Epidermal melanocyte (primary cell): ENCODE results near the gene ARID4A.
A peak's percentile ranks its signal among the peaks of the same experiment; 100 is the strongest.
"Not testable (repeated sequence)": the region's sequence is repeated elsewhere in the genome, so short reads cannot be mapped to it uniquely, and the experiment has no call there.

ENCODE experiments used
- DNase-seq: peaks from one replicate; pipeline ENCODE4 v3.0.0; 2011; ENCODE audit warnings: low spot score; ENCODE audit not compliant: insufficient read length

Gene ARID4A

DNA sequence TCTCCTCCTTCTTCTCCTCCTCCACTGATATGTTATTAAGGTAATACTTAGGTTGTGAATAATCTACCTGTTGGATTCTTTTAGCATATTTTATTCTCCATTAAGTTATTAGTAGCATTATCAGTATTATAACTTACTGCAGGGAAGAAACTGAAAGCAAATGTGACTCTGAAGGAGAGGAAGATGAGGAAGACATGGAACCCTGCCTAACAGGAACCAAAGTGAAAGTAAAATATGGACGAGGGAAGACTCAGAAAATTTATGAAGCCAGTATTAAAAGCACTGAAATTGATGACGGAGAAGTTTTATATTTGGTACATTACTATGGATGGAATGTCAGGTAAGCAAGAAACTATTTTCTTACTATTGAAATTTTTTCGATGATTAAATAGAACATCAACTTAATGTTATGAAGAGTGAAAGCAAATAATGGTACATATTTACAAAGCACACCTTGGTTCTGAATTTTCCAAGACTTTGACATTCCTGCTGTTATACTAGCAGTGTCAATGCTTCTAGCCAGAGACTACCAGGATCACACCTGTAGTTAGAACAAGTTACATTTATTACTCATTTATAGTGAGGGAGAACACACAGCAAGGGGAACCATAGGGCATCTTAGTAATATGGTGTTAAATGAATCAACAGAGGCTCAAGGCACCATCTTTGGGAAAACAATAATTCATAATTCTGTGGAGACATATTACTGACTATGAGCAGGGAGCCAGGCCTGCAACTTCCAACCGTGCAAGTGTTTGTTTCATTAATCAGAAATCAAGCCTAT is 55.4 kb downstream of the ARID4A start:
- no peak for DNase-seq

DNA sequence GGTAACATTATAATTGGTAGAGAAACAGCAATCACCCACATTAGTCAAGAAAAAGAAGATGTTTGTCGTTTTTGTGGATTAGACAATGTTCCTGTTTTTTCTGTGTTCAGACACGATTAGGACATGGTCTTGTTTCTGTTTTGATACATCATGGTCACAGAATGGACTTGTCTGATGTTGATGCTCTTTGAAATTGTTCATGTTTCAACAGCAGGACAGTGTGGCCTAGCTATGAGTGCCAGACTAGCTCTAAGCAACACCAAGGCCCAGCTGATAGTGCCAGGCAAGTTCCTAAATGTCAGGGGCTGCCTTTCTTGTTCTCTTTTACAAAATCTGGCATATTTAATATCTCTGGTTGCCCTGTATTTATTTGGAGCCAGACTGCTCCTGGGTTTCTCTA is 56.5 kb downstream of the ARID4A start:
- DNase-seq: no peak

- no peak for DNase-seq
Observed at GRCh38 chr14:58356268-58356667, 57.9 kb downstream of the ARID4A start.

DNA sequence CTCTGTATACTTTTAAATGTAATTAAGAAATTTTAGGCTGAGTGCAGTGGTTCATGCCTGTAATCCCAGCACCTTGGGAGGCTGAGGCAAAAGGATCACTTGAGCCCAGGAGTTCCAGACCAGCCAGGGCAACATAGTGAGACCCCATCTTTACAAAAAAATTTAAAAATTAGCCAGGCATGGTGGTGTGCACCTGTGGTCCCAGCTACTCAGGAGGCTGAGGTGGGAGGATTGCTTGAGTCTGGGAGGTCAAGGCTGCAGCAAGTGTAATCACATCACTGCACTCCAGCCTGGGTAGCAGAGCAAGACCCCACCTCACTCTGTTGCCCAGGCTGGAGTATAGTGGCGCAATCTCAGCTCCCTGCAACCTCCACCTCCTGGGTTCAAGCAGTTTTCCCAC is 63.9 kb downstream of the ARID4A start:
- DNase-seq: not testable (repeated sequence)

DNA sequence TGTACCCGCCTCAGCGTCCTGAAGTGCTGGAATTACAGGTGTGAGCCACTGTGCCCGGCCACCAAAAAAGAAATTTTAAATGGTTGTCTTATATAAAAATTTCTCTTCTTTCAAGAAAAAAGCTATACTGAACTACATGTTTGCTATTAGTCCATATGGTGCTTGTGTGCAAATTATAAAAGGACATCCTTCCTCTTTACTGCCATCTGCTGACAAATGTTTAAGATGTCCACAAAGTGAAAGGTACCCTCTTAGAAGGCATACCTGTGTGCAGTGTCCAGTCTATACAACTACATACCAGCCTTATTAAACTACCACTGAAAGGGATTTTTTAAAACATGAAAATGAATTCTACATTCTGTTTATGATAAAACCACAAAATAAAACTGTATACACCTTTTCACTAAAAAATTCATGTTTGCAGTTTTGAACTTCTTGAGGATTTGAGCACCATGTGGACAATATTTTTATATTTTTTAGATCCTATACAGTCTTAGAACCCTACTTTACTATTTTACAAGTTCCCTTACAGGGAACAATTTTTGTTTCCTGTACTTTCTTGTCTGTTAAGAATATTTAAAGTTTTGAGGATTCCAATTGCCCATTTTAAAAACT is 64.5 kb downstream of the ARID4A start:
- no peak for DNase-seq

GRCh38 chr14:58364316-58364715 is 66.0 kb downstream of the ARID4A start:
- DNase-seq: no peak

GRCh38 chr14:58367296-58367695 is 68.9 kb downstream of the ARID4A start:
- DNase-seq: no peak

- no peak for DNase-seq
Observed at GRCh38 chr14:58368956-58369355, 70.6 kb downstream of the ARID4A start.

- no peak for DNase-seq
Observed at GRCh38 chr14:58376791-58377190, 78.4 kb downstream of the ARID4A start.

GRCh38 chr14:58390830-58391229 is 92.5 kb downstream of the ARID4A start:
- no peak for DNase-seq

DNA sequence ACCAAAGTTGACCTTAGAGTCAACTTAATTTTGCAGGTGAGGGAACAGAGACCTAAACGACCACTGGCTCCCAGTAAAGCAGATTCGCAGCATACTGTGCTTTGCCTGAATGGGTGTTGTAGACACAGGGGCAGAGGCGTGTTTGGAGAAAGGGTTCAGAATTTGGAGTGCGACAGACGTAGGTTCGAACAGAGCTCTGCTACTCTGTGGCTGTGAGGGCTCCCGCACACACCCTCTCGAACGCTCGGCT is 97.1 kb downstream of the ARID4A start:
- no peak for DNase-seq

DNA sequence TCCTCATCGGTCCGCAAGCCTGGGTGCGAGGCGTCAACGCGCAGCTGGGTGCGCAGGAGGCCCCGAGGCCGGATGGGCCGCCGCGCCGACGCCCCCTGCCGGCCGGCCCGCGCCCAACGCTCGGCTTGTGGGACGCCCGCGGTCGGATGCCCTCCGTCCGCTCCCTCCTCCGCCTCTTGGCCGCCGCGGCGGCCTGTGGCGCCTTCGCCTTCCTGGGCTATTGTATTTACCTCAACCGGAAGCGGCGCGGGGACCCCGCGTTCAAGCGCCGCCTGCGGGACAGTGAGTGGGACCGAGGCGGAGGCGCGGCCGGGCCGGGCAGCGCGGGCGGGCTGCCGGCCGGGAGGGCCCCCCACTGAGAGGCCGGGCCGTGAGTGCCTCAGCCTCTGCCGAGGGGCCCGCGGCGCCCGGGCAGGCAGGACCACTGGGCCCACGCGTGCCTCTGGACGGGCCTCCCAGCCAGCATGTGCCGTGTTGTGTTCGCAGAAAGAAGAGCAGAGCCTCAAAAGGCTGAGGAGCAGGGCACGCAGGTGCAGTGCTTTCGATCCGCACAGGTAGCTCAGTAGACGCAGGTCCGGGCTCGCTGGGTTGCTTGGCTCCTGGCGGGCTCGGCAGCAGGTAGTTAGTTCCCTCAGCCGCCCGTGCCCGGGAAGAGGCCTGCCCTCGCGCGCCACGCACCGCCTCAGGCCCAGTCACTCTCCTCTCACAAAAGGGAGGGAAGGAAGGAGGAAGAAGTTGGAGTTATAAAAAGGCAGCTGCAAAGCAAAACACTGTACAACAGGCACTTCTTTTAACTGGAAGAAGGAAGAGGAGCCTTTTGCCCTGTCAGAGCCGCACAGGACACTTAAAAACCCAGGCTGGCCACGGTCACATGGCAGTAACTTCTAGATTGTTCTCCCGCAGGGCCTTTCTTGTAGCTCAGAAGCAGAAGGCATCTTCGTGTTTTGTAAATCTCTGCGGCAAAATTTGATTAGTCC is 97.7 kb downstream of the ARID4A start, which contains the start of gene TOMM20L:
TSS of gene TOMM20L (plus strand) at position 119 of the 977 bp plus-strand sequence. CDS start at position 147, 28 bp downstream.
- DNase-seq: peak; percentile 76

- no peak for DNase-seq
Observed at GRCh38 chr14:58397156-58397555, 98.8 kb downstream of the ARID4A start.

GRCh38 chr14:58398495-58398894 is 100.1 kb downstream of the ARID4A start:
- DNase-seq: no peak

DNA sequence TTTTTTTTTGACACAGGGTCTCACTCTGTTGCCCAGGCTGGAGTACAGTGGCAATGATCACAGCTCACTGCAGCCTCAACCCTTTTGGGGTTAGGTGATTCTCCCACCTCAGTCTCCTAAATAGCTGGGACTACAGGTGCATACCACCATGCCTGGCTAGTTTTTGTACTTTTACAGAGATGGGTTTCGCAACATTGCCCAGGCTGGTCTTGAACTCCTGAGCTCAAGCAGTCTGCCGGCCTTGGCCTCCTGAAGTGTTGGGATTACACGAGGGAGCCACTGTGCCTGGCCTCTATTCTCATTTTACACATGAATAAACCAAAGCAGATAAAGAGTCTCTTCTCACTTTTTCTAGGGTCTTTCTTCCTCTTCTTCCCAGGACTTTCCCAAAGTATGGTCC is 100.5 kb downstream of the ARID4A start:
- no peak for DNase-seq

DNA sequence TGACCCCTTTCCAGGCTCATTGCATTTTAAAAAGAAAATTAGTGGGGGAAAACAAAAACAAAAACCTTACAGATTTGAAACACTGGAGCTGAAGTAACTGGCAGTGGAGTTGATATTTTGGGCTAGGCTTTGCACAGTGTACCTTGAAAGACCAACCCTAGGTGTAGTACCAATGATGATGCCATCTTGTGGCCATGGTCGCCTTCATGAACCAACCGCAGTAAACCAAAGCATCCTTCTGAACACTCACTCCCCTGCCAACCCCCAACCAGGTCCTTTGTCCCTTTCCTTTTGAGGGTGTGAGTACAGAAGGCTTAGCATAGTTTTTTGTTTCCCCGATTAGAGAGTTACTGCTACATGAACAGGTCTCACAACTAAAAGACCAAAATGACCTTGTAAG is 103.2 kb downstream of the ARID4A start:
- no peak for DNase-seq

DNA sequence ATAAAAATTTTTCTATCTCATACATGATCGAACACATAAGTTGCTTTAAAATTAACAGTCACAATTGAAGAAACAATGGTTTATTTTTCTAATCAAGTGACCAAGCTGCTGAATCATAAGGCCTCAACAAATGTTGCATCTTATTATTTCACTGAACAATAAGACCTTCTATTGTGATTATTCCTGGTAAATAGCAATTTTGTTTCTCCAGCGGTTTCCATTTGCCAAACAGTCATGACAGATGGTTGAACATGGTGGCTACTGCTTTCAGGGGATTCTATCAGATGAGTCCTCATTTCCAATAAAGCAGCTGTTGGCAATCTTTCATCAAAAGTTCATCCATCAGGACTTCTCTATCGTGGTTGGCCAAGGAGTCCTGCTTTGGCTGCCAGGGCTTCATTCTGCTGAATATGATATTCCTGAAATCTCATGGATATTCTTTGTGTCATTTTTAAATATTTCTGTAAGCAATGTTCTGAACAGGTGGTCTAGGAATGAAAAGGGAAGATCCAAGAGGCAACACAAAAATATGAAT is 110.4 kb downstream of the ARID4A start:
- DNase-seq: no peak

DNA sequence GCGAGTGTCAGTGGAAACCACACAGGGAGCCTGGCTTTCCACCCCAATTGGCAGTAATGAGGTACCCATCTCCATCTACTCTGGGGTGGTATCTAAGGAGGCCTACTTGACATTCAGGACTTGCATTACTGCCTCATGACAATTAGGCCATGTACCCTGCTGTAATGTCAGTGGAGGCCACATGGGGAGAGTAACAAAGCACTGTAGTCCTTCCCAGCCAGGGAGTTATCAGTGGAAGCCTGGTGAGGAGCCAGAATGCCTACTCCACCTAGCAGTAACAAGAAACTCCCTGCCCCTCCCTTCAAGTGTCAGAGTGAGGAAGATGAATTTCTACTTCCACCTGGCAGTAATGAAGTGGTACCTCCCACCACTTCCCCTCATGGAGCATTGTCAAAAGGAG is 116.5 kb downstream of the ARID4A start:
- DNase-seq: no peak

DNA sequence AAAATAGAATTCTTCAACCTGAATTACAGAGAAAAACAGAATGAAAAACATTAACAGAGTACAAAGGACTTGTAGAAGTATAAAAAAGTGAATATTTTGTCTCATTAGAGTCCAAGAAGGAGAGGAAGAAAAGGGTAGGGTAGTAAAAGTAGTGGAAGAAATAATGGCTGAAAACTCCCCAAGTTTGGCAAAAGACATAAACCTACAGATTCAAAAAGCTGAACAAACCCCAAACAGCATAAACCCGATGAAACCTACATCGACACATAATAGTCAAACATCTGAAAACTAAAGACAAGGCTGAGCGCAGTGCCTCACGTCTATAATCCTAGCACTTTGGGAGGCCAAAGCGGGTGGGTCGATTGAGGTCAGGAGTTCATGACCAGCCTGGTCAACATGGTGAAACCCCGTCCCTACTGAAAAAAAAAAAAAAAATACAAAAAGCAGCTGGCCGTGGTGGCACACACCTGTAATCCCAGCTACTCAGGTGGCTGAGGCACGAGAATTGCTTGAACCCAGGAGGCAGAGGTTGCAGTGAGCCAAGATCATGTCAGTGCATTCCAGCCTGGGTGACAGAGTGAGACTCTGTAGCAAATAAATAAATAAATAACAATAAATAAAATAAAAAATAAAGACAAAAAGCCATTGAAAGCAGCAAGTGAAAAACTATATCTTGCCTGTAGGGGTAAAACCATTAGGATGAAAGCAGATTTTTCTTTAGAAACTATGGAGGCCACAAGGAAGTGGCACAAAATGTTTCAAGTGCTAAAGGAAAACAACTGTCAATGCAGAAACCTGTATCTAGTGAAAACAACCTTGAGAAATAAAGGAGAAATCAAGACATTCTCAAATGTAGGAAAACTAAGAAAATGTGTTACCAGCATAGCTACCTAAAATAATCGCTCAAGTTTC is 117.5 kb downstream of the ARID4A start:
- no peak for DNase-seq

DNA sequence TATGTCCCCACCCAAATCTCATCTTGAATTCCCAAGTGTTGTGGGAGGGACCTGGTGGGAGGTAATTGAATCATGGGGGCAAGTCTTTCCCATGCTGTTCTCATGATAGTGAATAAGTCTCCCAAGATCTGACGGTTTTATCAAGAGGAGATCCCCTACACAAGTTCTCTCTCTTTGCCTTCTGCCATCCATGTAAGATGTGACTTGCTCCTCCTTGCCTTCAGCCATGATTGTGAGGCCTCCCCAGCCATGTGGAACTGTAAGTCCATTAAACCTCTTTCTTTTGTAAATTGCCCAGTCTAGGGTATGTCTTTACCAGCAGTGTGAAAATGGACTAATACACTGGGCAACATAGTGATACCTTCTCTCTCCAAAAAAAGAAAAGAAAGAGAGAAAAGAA is 118.6 kb downstream of the ARID4A start:
- DNase-seq: not testable (repeated sequence)
